ENCODE data around the gene EIF2S2. TPM values are rescaled to one million over a fixed set of nuclear protein-coding genes. Genes with fewer than 3 reads are reported as not detected.

EIF2S2 gene
- total and polyA plus RNA-seq, 2 donors (not counting 1 experiment from before 2014, with no cell fraction given), result 108 to 140 TPM

DNA sequence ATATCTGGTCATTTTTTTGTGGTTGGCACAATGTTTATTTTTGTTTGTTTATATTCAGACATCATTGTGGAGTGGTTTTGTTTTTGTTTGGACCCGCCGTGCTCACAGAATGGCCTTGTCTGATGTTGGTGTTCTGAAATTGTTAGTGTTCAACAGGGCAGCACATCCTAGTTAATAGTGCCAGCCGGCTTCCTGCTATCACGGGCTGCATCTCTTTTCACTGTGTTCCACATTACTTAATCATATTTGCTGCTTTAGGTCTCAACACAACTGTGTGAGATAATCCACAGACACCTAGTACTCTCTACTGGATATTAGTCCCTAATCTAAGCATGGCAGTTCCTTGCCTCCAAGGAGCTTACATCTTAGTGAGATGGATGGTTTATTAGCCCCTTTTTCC, 2.8 kb upstream of the EIF2S2 start:
- Histone ChIP-seq H3K4me3 (replicated peaks in 1 of 4; ENCODE audit: control extremely low read depth in 1 of 4, insufficient read depth in 1 of 4, low read depth in 3 of 4, low read length in 4 of 4) (no peak overlapping the region), H3K27ac (ENCODE audit: insufficient read depth, low read length) (no peak overlapping the region), H3K27me3 (ENCODE audit: control insufficient read depth, insufficient read depth, low read length) (peaks cover 3% of the 10 kb centered on the region), H3K36me3 (ENCODE audit: control insufficient read depth, insufficient read depth, low read length) (no peaks in the 10 kb centered on the region), H3K79me2 (ENCODE audit: control insufficient read depth, insufficient read depth, low read length) (peaks cover 22% of the 10 kb centered on the region), H3K9me3 (ENCODE audit: control insufficient read depth, insufficient read depth, low read depth, low read length) (no peaks in the 10 kb centered on the region), H3K4me1 (ENCODE audit: control insufficient read depth, extremely low read depth, insufficient read depth, low read length) (peaks cover 4% of the 10 kb centered on the region), H3K9ac (ENCODE audit: insufficient read depth, low read length) (no peak overlapping the region), H2AFZ (ENCODE audit: low read length) (no peak overlapping the region), H4K20me1 (ENCODE audit: control insufficient read depth, extremely low read depth, insufficient read depth, low read length) (peaks cover 3% of the 10 kb centered on the region), H3K4me2 (ENCODE audit: extremely low read depth, insufficient read depth, low read length) (no peak overlapping the region)
- TF ChIP-seq EZH2 (IDR thresholded peaks at IDR 0.05; ENCODE audit: low read length, missing control alignments), result no peak
- TF ChIP-seq, protein P1, sequence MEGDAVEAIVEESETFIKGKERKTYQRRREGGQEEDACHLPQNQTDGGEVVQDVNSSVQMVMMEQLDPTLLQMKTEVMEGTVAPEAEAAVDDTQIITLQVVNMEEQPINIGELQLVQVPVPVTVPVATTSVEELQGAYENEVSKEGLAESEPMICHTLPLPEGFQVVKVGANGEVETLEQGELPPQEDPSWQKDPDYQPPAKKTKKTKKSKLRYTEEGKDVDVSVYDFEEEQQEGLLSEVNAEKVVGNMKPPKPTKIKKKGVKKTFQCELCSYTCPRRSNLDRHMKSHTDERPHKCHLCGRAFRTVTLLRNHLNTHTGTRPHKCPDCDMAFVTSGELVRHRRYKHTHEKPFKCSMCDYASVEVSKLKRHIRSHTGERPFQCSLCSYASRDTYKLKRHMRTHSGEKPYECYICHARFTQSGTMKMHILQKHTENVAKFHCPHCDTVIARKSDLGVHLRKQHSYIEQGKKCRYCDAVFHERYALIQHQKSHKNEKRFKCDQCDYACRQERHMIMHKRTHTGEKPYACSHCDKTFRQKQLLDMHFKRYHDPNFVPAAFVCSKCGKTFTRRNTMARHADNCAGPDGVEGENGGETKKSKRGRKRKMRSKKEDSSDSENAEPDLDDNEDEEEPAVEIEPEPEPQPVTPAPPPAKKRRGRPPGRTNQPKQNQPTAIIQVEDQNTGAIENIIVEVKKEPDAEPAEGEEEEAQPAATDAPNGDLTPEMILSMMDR (conservative IDR thresholded peaks at IDR 0.05 in 1 of 2, IDR thresholded peaks at IDR 0.05 in 1 of 2; ENCODE audit: low read depth in 1 of 2, low read length in 2 of 2), result no peak
- DNase-seq (ENCODE audit: low read depth in 2 of 2), result no peak

DNA sequence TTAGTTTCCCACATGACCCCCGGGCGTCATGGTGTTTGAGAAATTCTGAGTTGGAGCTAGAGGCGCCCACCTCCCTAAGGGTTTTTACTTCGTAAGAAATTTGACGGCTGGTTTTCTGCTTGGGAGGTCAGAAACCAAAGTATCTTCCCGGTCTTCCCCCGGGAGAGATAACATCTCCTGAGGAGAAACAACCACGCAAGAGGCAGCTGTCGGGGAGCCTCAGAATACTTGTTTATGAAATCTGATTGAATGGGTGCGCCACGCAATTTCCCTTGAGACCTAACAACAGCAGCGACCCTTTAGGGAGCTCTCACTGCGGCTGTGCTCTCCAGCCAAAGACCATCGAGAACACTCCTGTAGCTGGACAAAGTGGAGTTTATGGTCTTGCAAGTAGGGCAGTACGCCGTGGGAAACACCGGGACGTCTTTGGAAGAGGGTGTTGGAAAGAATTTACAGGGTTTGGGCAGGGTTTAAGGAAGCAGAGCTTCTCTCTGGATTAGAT, 608 bp upstream of the EIF2S2 start:
- H3K27me3 ChIP-seq (ENCODE audit: control insufficient read depth, insufficient read depth, low read length), result no peaks in the 10 kb centered on the region
- DNase-seq (ENCODE audit: low read depth in 2 of 2), result peak; percentile 36 to 51

DNA sequence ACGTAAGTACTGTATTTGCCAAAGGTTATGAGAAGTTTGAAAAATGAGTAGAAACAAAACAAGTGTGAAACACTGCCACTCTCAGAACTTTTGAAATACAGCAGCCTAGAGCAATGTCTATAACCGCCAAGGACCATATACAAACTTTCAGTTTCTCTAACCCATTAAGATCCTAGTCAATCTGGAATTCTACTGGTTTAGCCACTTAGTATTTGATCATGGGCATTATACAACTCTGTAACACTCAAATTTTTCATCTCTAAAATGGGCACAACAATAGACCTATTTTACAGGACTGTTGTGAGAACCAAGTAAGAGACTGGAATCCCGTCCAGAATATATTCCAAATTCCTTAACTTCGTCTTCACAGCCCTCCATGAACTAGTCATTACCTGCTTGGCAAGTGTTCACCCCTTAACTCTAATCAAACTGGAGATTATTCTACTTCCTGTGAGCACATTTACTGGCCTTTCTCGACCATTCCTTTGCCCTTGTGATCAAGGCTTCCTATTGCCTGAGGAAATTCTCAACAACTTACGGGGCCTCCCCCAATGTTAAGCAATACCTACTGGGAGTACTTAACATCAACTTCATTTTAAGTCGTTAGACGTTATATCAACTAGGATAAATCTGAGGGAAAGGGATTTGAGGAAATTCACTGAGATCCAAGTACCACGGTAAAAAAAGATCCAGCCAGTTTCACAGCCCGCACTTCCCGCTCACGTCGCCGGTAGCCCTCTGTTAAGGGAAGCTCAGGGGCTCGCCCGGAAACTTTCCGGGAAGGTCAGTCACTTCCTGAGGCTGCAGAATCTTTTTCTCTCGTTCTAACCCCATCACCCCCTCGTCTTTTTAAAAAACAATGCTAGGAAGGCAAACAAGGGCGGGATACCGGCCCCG, 1.1 kb downstream of the EIF2S2 start:
- TF ChIP-seq, protein P1 (conservative IDR thresholded peaks at IDR 0.05 in 1 of 2, IDR thresholded peaks at IDR 0.05 in 1 of 2; ENCODE audit: low read depth in 1 of 2, low read length in 2 of 2), result no peak
- no peak for TF ChIP-seq EZH2 (IDR thresholded peaks at IDR 0.05; ENCODE audit: low read length, missing control alignments)
- Histone ChIP-seq H3K27ac (ENCODE audit: insufficient read depth, low read length) (peak overlapping the region; percentile 94), H2AFZ (ENCODE audit: low read length) (no peak overlapping the region), H3K79me2 (ENCODE audit: control insufficient read depth, insufficient read depth, low read length) (peaks cover 60% of the 10 kb centered on the region), H3K4me3 (replicated peaks in 1 of 4; ENCODE audit: control extremely low read depth in 1 of 4, insufficient read depth in 1 of 4, low read depth in 3 of 4, low read length in 4 of 4) (peak overlapping the region; percentile 93 to 99 (median 95)), H3K9ac (ENCODE audit: insufficient read depth, low read length) (peak overlapping the region; percentile 99), H3K4me2 (ENCODE audit: extremely low read depth, insufficient read depth, low read length) (peak overlapping the region; percentile 99), H4K20me1 (ENCODE audit: control insufficient read depth, extremely low read depth, insufficient read depth, low read length) (peaks cover 6% of the 10 kb centered on the region), H3K27me3 (ENCODE audit: control insufficient read depth, insufficient read depth, low read length) (no peaks in the 10 kb centered on the region), H3K4me1 (ENCODE audit: control insufficient read depth, extremely low read depth, insufficient read depth, low read length) (peaks cover 4% of the 10 kb centered on the region), H3K9me3 (ENCODE audit: control insufficient read depth, insufficient read depth, low read depth, low read length) (no peaks in the 10 kb centered on the region), H3K36me3 (ENCODE audit: control insufficient read depth, insufficient read depth, low read length) (peaks cover 2% of the 10 kb centered on the region)
- peak; percentile 74 for DNase-seq (ENCODE audit: low read depth in 2 of 2)

More for the DNA sequence above, 608 bp upstream of the EIF2S2 start:
- H3K27ac ChIP-seq (ENCODE audit: insufficient read depth, low read length), result peak overlapping the region; percentile 33
- H3K79me2 ChIP-seq (ENCODE audit: control insufficient read depth, insufficient read depth, low read length), result peaks cover 44% of the 10 kb centered on the region
- H3K9me3 ChIP-seq (ENCODE audit: control insufficient read depth, insufficient read depth, low read depth, low read length), result no peaks in the 10 kb centered on the region
- H3K9ac ChIP-seq (ENCODE audit: insufficient read depth, low read length), result peak overlapping the region; percentile 99
- TF ChIP-seq, protein P1 (conservative IDR thresholded peaks at IDR 0.05 in 1 of 2, IDR thresholded peaks at IDR 0.05 in 1 of 2; ENCODE audit: low read depth in 1 of 2, low read length in 2 of 2), result no peak
- no peak for TF ChIP-seq EZH2 (IDR thresholded peaks at IDR 0.05; ENCODE audit: low read length, missing control alignments)
- peaks cover 6% of the 10 kb centered on the region for H4K20me1 ChIP-seq (ENCODE audit: control insufficient read depth, extremely low read depth, insufficient read depth, low read length)
- peak overlapping the region; percentile 93 for H2AFZ ChIP-seq (ENCODE audit: low read length)
- peaks cover 2% of the 10 kb centered on the region for H3K36me3 ChIP-seq (ENCODE audit: control insufficient read depth, insufficient read depth, low read length)
- peaks cover 4% of the 10 kb centered on the region for H3K4me1 ChIP-seq (ENCODE audit: control insufficient read depth, extremely low read depth, insufficient read depth, low read length)
- H3K4me3 ChIP-seq (replicated peaks in 1 of 4; ENCODE audit: control extremely low read depth in 1 of 4, insufficient read depth in 1 of 4, low read depth in 3 of 4, low read length in 4 of 4), result peak overlapping the region; percentile 93 to 99 (median 95)
- peak overlapping the region; percentile 90 for H3K4me2 ChIP-seq (ENCODE audit: extremely low read depth, insufficient read depth, low read length)
